DMS114 treated with DMSO at 0.1 percent for 48 hours (cell line): ENCODE measurements around the gene PODXL.
"Not testable (repeated sequence)": the region's sequence is repeated elsewhere in the genome, so short reads cannot be mapped to it uniquely, and the experiment has no call there.

Experiments
- DNase-seq: peaks from one replicate; lab custom pipeline; 2025; ENCODE audit not compliant: unreplicated experiment; lab: John Stamatoyannopoulos, UW

Gene PODXL

GRCh38 chr7:131538071-131538812 is 18.2 kb downstream of the PODXL start:
- no peak for DNase-seq

DNA sequence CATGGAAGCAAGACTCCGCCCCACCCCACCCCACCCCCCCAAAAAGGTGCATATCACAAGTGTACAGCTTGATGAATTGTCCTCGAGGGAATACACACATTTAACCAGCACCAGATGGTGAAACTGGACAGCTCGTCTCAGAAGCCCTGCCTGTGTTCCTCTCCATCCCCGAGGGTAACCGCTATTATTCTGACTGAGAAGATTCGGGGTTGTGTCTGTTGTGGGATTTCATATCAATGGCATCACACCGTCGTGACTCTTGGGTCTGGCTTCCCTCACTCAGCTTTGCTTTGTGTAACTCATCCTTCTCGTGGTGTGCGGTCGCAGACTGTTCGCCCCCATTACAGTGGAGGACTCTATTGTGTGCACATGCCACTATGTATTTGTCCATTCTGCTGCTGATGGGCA is 18.9 kb downstream of the PODXL start:
- no peak for DNase-seq

- no peak for DNase-seq
Measured at GRCh38 chr7:131536361-131536849, 20.0 kb downstream of the PODXL start.

DNA sequence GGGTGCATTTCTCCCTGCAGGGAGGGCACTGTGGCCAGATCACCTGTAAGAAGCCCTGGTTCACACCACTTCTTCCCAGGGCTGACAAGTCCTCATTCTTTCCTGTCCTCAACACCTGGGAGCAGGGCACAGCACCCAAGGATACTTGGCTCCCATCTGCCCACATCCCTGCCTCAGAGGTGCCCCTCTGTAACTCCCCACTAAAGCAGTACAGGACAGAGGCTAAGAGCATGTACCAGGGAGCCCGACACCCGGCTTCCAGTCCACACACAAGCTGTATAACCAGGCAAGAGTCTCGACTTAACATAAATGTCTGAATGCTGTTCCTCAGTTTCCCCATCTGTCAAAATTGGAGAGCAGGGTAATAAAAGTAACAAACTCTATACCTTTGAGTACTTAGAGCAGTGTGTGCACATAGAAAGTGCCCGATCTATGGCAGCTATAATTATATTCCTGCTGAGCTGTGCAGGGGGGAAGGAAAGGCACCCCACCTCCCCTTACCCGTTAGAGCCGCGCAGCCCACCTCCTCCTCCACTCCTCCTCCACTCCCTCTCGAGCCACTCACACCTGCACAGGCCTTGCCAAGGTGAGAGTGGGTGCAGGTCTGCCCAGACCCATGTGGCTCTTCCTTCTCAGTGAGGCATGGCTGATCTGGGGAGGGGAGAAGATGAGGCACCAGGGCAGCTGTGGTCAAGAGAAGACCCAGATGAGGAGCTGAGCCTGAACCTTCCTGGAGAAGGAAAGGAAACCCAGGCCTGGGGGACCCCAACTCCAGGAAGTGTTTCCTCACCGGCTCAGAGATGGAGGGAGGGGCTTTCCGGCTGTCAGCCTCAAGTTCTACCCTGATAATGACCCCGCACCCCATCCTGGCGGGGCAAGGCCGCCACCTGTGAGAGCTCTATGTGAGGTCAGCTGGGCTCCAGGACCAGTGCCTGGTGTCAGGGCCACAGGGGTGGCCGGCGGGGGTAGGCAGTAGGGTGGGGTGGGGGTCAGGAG is 22.6 kb downstream of the PODXL start:
- DNase-seq = no peak

- DNase-seq = no peak
Measured at GRCh38 chr7:131533151-131533559, 23.3 kb downstream of the PODXL start.

DNA sequence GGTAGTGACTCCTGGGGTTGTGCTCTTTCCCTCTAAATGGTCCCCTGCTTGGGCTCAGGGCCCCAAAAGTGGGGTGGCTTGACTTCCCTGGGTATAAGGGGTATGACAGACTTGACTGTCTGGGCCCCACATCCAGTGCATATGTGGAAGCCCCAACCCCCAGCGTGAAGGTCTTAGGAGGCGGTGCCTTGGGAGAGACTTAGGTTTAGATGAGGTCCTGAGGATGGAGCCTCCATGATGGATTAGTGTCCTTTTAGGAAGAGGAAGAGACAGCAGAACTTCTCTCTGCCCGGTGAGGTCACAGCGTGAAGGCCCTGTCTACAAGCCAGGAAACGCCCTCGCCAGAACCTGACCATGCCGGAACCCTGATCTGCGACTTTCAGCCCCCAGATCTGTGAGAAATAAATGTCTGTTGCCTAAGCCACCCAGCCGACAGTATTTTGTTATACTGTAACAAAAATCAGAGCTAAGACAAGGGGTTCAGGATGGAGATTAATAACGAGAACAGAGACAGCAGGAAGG is 23.8 kb downstream of the PODXL start:
- no peak for DNase-seq

DNA sequence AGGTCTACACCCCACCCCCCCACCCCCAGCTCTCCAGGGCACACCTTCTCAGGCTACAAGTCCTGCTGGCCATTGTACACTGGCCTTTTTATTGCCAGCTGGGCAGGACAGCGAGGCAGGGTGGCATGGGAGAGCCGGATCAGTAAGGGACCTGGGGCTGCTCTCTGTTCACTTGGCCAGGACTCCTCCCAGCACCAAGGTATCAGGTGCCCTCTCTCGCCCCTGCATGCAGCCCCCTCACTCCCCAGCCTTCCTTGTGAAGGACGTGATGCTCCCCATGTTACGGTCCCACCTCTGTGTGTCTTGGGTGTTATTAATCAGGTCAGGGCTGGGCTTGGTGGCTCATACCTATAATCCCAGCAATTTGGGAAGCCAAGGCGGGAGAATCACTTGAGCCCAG is 26.3 kb downstream of the PODXL start:
- DNase-seq = no peak

GRCh38 chr7:131529617-131530016 is 26.8 kb downstream of the PODXL start:
- no peak for DNase-seq

GRCh38 chr7:131529179-131529578 is 27.2 kb downstream of the PODXL start:
- DNase-seq = no peak

DNA sequence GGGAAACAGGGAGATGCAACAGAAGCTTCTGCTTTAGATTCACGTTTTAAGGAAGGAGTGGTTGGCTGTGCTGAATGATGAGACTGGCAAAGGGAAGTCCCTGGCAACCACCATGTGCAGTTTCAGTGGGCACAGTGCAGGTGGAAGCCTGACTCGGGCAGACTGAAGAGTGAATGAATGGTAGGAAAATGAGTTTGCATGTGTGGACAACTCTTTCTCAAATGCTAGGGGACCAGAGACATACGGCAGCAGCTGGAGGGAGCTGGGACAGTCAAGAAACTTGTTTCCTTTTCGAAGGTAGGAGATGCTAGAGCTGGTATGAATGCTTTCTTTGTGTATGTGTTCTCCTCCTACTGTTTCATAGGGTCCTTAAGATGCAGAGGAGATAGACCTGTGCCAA is 29.0 kb downstream of the PODXL start:
- DNase-seq = no peak

- no peak for DNase-seq
Measured at GRCh38 chr7:131525820-131526219, 30.6 kb downstream of the PODXL start.

DNA sequence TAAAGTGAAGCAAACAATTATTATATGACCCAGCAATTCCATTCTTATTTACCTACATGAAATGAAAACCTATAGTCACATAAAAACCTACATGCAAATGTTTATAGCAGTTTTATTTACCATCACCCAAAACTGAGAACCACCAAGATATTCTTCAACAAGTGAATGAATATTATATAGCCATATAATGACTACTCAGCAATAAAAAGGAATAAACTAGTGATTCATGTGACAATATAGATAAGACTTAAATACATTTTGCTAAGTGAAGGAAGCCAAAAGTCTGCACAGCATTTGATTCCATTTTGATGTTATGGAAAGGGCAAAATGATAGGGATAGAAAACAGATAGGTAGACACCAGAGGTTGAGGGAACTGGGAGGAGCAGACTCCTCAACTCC is 31.7 kb downstream of the PODXL start:
- DNase-seq = no peak

GRCh38 chr7:131524115-131524514 is 32.3 kb downstream of the PODXL start:
- no peak for DNase-seq

DNA sequence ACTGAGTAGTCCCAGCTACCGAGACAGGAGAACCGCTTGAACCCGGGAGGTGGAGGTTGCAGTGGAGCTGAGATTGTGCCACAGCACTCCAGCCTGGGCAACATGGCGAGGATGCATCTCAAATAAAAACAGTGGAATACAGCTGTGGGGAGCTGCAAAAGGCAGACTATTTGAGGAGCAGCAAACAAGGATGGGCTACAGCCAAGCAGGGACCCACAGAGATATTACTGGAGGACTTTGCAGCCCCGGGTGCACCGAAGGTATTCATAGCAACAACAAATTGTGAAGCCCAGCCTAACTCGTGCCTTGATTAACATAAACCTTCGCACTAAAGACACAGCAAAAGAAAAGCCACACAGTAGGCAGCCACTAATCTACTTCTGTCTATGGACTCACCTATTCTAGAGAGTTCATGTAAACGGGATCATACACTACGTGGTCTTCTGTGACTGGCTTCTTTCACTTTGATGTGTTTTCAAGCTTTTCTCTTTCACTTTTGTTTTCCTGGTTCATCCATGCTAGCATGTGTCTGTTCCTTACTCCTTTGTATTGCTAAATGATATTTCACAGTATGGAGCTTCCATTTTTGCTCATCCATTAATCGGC is 34.0 kb downstream of the PODXL start:
- no peak for DNase-seq

DNA sequence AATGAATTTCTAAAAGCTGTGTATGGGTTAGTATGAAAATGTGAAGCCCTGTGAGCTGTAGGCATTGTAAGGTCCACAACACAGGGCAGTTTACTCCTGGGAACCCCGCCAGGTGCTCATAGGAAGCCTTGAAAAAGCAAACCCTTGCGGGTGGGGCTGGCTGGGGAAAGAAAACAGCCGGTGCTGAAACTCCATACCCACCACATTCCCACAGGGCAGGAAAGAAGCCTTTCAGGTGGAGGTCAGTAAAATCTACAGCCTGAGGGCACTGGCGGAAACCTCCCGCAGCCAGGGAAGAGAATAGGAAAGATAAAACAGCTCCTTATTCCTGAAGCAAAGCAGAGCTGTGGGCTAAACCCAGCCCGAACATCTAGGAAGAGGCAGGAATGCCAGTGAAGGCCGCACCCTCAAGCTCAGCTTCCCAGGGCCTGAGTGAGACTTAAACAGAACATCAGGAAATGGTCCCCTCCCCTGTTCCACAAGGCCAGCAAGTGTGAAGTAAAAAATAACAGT is 34.7 kb downstream of the PODXL start:
- DNase-seq = no peak

- DNase-seq = no peak
Measured at GRCh38 chr7:131518626-131519025, 37.8 kb downstream of the PODXL start.

- DNase-seq = no peak
Measured at GRCh38 chr7:131517218-131517923, 39.1 kb downstream of the PODXL start.

GRCh38 chr7:131515471-131515870 is 41.0 kb downstream of the PODXL start:
- not testable (repeated sequence) for DNase-seq

- peak; percentile 42 for DNase-seq
Measured at GRCh38 chr7:131513245-131514061, 43.0 kb downstream of the PODXL start.
